Suprapubic skin (tissue), 3 donors: ENCODE data around the gene PAPLN.

ENCODE experiments used
- CTCF ChIP-seq, 2 donors: fragments of 200-600 bp in 1 of 2; fragments of 450-650 bp in 1 of 2; sonication (generic) in 1 of 2; IDR thresholded peaks; one replicate each; pipeline ENCODE4 v1.5.1; 2016 to 2019; ENCODE audit warnings: antibody characterized with exemption in 2 of 2, mild to moderate bottlenecking in 1 of 2, moderate library complexity in 1 of 2
- EP300 ChIP-seq: sonication (generic); formaldehyde crosslinking; IDR thresholded peaks from one replicate; pipeline ENCODE4 v1.6.1; 2017; ENCODE audit warnings: antibody characterized with exemption
- POLR2A ChIP-seq, 2 donors: fragments of 450-650 bp; IDR thresholded peaks; one replicate each; pipeline ENCODE4 v1.6.1; 2017; ENCODE audit warnings: antibody characterized with exemption in 2 of 2, mild to moderate bottlenecking in 2 of 2, moderate library complexity in 2 of 2

DNA sequence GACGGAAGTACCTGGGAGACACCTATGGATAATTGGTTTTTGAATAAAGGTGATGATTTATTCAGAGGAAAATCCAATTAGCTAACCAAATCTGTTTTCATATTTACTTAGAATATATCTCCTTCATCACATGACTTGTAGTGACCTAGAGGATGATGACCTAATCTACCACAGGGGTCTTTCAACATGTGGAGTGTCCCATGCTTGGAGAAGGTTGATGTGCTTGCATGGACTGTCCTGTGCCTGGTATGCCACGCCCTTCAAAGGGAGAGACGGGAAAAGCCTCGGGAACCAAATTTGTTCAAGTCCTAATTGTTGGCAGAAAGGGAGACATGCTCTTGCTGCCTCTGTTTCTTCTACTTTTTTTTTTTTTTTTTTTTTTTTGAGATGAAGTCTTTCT is 11.8 kb upstream of the PAPLN start:
- no peak for TF ChIP-seq CTCF (IDR thresholded peaks at IDR 0.05)
- TF ChIP-seq EP300: no peak
- TF ChIP-seq POLR2A (IDR thresholded peaks at IDR 0.05): no peak
